ENCODE results near the gene RHOT1.

Gene RHOT1

DNA sequence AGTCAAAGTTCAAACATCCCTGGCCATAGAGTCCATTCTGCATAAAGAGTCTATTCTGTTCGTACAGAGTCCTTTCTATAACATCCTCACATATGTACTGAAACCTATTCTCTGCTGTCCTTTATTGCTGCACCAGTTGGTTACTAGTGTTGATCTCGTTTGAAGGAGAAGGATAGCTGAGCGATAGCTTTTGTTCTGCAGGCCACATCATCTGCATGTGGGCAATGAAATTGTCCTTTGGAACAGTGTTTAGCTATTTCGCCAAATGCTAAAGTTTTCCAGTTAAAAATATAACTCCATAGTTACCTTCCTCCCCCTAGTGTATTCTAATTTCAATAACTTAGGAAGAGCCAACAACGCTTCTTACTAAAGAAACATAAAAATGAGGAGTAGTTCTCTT lies 6.0 kb downstream of the RHOT1 start:
- Histone ChIP-seq H3K27me3 (ENCODE audit: control insufficient read depth in 1 of 2, insufficient read depth in 1 of 2, low read length in 2 of 2) (no peaks in the 10 kb centered on the region), H4K91ac (ENCODE audit: low read length) (no peak overlapping the region), H3K4me1 (ENCODE audit: control insufficient read depth, insufficient read depth, low read depth, low read length) (peaks cover 5% of the 10 kb centered on the region), H3K4me2 (ENCODE audit: low read length, poor library complexity, severe bottlenecking) (no peak overlapping the region), H3K18ac (ENCODE audit: low read depth in 1 of 2, low read length in 2 of 2) (peak overlapping the region in 1 of 2 experiments; percentile 8), H3K4me3 (ENCODE audit: insufficient read depth in 1 of 2, low read depth in 1 of 2, low read length in 2 of 2) (no peak overlapping the region), H2BK15ac (ENCODE audit: low read depth, poor library complexity, severe bottlenecking) (no peak overlapping the region), H2BK5ac (ENCODE audit: low read depth, low read length, poor library complexity, severe bottlenecking) (no peak overlapping the region), H3K27ac (ENCODE audit: low read length, poor library complexity, severe bottlenecking) (no peak overlapping the region), H2AFZ (ENCODE audit: low read depth, low read length) (no peak overlapping the region), H3K9ac (ENCODE audit: low read length) (no peak overlapping the region), H3K79me1 (replicated peaks; ENCODE audit: low read length, poor library complexity, severe bottlenecking) (peaks cover 26% of the 10 kb centered on the region), H3K23ac (ENCODE audit: low read length in 2 of 2) (no peak overlapping the region), H4K8ac (ENCODE audit: low read length) (no peak overlapping the region), H2BK120ac (ENCODE audit: low read depth, low read length) (no peak overlapping the region), H2AK5ac (ENCODE audit: low read length, severe bottlenecking) (no peak overlapping the region), H3K14ac (ENCODE audit: low read length in 2 of 2) (no peak overlapping the region), H3K4ac (ENCODE audit: low read depth in 1 of 2, low read length in 2 of 2) (no peak overlapping the region), H2BK12ac (ENCODE audit: low read length in 2 of 2) (no peak overlapping the region), H3K36me3 (ENCODE audit: control insufficient read depth in 1 of 2, insufficient read depth in 2 of 2, low read depth in 1 of 2, low read length in 2 of 2) (peaks cover 4 to 7% of the 10 kb centered on the region in 2 experiments), H3K9me3 (ENCODE audit: control insufficient read depth, low read length) (no peaks in the 10 kb centered on the region)
- DNase-seq = no peak
- 97% methylated on average over 3 of the region's 5 CpGs for WGBS

DNA sequence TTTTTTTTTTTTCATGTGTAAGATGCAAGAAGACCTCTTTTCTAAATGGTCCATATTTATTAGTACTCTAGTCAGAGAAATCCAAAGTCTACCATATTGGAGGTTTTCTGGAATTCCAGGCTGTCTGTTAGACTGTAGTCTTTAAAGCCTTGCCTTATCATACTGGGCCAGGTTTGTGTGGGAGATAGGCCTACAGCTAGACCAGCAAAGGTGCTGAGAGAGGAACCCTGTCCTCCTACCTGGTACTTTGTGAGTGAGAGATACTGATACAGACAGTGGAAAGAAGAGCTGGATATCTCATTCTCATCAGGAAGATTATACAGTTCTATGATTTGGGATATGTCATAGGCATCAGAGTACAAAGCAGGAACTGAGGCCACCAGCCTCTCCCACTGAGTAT lies 8.1 kb downstream of the RHOT1 start:
- Histone ChIP-seq H2AK5ac (ENCODE audit: low read length, severe bottlenecking) (no peak overlapping the region), H3K9ac (ENCODE audit: low read length) (no peak overlapping the region), H2BK15ac (ENCODE audit: low read depth, poor library complexity, severe bottlenecking) (no peak overlapping the region), H2BK5ac (ENCODE audit: low read depth, low read length, poor library complexity, severe bottlenecking) (no peak overlapping the region), H3K14ac (ENCODE audit: low read length in 2 of 2) (no peak overlapping the region), H2BK12ac (ENCODE audit: low read length in 2 of 2) (no peak overlapping the region), H3K4me3 (ENCODE audit: insufficient read depth in 1 of 2, low read depth in 1 of 2, low read length in 2 of 2) (no peak overlapping the region), H3K4ac (ENCODE audit: low read depth in 1 of 2, low read length in 2 of 2) (no peak overlapping the region), H3K18ac (ENCODE audit: low read depth in 1 of 2, low read length in 2 of 2) (no peak overlapping the region), H3K4me1 (ENCODE audit: control insufficient read depth, insufficient read depth, low read depth, low read length) (peaks cover 1% of the 10 kb centered on the region), H3K9me3 (ENCODE audit: control insufficient read depth, low read length) (no peaks in the 10 kb centered on the region), H2AFZ (ENCODE audit: low read depth, low read length) (no peak overlapping the region), H3K23ac (ENCODE audit: low read length in 2 of 2) (no peak overlapping the region), H3K27ac (ENCODE audit: low read length, poor library complexity, severe bottlenecking) (no peak overlapping the region), H4K8ac (ENCODE audit: low read length) (no peak overlapping the region), H2BK120ac (ENCODE audit: low read depth, low read length) (no peak overlapping the region), H3K36me3 (ENCODE audit: control insufficient read depth in 1 of 2, insufficient read depth in 2 of 2, low read depth in 1 of 2, low read length in 2 of 2) (peaks cover 5 to 18% of the 10 kb centered on the region in 2 experiments), H3K27me3 (ENCODE audit: control insufficient read depth in 1 of 2, insufficient read depth in 1 of 2, low read length in 2 of 2) (no peaks in the 10 kb centered on the region), H3K4me2 (ENCODE audit: low read length, poor library complexity, severe bottlenecking) (no peak overlapping the region), H4K91ac (ENCODE audit: low read length) (no peak overlapping the region), H3K79me1 (replicated peaks; ENCODE audit: low read length, poor library complexity, severe bottlenecking) (peaks cover 25% of the 10 kb centered on the region)
- DNase-seq = no peak

DNA sequence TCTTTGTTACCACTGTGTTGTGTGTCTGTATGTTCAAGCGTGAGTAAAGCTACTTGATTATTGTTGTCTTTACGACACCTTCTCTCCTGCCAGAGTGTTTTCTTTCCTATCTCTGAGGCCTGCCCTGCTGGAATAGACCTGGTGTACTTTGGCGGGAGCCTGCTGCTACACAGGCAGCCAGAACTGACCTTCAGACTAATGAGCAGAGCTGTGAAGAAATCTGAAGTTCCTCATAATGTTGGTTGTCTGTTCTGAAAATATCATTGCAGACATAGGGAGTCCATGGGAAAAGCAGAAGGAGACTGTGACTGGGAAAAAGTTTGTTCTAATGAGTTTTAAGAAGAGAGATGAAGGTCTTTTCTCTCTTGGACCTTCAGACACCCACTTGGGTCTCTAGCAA lies 9.8 kb downstream of the RHOT1 start:
- H4K91ac ChIP-seq (ENCODE audit: low read length) = no peak overlapping the region
- H3K9me3 ChIP-seq (ENCODE audit: control insufficient read depth, low read length) = no peaks in the 10 kb centered on the region
- no peaks in the 10 kb centered on the region for H3K4me1 ChIP-seq (ENCODE audit: control insufficient read depth, insufficient read depth, low read depth, low read length)
- no peak overlapping the region for H3K27ac ChIP-seq (ENCODE audit: low read length, poor library complexity, severe bottlenecking)
- H3K36me3 ChIP-seq (ENCODE audit: control insufficient read depth in 1 of 2, insufficient read depth in 2 of 2, low read depth in 1 of 2, low read length in 2 of 2) = peaks cover 12 to 20% of the 10 kb centered on the region in 2 experiments
- no peak overlapping the region for H4K8ac ChIP-seq (ENCODE audit: low read length)
- no peak overlapping the region for H3K23ac ChIP-seq (ENCODE audit: low read length in 2 of 2)
- no peak overlapping the region for H2AK5ac ChIP-seq (ENCODE audit: low read length, severe bottlenecking)
- no peak for DNase-seq
- no peak overlapping the region for H3K9ac ChIP-seq (ENCODE audit: low read length)
- no peak overlapping the region for H2AFZ ChIP-seq (ENCODE audit: low read depth, low read length)
- H3K14ac ChIP-seq (ENCODE audit: low read length in 2 of 2) = no peak overlapping the region
- no peak overlapping the region for H2BK12ac ChIP-seq (ENCODE audit: low read length in 2 of 2)
- no peak overlapping the region for H3K18ac ChIP-seq (ENCODE audit: low read depth in 1 of 2, low read length in 2 of 2)
- no peak overlapping the region for H2BK120ac ChIP-seq (ENCODE audit: low read depth, low read length)
- H2BK5ac ChIP-seq (ENCODE audit: low read depth, low read length, poor library complexity, severe bottlenecking) = no peak overlapping the region
- H3K4ac ChIP-seq (ENCODE audit: low read depth in 1 of 2, low read length in 2 of 2) = no peak overlapping the region
- no peak overlapping the region for H2BK15ac ChIP-seq (ENCODE audit: low read depth, poor library complexity, severe bottlenecking)
- no peaks in the 10 kb centered on the region for H3K27me3 ChIP-seq (ENCODE audit: control insufficient read depth in 1 of 2, insufficient read depth in 1 of 2, low read length in 2 of 2)
- H3K4me2 ChIP-seq (ENCODE audit: low read length, poor library complexity, severe bottlenecking) = no peak overlapping the region
- H3K4me3 ChIP-seq (ENCODE audit: insufficient read depth in 1 of 2, low read depth in 1 of 2, low read length in 2 of 2) = no peak overlapping the region
- WGBS = 69% methylated on average over 3 of the region's 3 CpGs
- H3K79me1 ChIP-seq (replicated peaks; ENCODE audit: low read length, poor library complexity, severe bottlenecking) = peaks cover 22% of the 10 kb centered on the region

DNA sequence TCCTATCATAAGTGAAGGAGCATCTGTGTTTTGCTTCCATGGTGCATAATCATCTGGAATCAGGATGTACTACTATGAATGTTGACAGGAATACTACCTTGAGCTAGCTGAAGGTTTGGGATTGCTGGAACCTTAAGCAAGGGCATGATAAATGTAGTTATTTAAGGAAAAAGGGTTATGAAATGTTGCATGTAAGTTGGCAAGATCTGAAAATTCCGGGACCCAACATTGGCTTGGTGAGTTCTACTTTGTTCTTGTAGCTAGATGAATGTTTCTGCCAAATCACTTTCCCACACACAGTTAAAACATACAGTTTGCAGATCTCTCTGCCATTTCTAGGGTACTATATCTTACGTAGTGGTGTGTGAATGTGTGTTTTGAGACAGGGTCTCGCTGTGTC lies 13.6 kb downstream of the RHOT1 start:
- no peak overlapping the region for H2BK5ac ChIP-seq (ENCODE audit: low read depth, low read length, poor library complexity, severe bottlenecking)
- H4K91ac ChIP-seq (ENCODE audit: low read length) = no peak overlapping the region
- H2BK120ac ChIP-seq (ENCODE audit: low read depth, low read length) = no peak overlapping the region
- no peak overlapping the region for H2AFZ ChIP-seq (ENCODE audit: low read depth, low read length)
- H3K4ac ChIP-seq (ENCODE audit: low read depth in 1 of 2, low read length in 2 of 2) = no peak overlapping the region
- H3K4me3 ChIP-seq (ENCODE audit: insufficient read depth in 1 of 2, low read depth in 1 of 2, low read length in 2 of 2) = no peak overlapping the region
- no peak overlapping the region for H3K14ac ChIP-seq (ENCODE audit: low read length in 2 of 2)
- 100% methylated on average over 2 of the region's 3 CpGs for WGBS
- H3K27me3 ChIP-seq (ENCODE audit: control insufficient read depth in 1 of 2, insufficient read depth in 1 of 2, low read length in 2 of 2) = no peaks in the 10 kb centered on the region
- no peaks in the 10 kb centered on the region for H3K9me3 ChIP-seq (ENCODE audit: control insufficient read depth, low read length)
- H3K23ac ChIP-seq (ENCODE audit: low read length in 2 of 2) = no peak overlapping the region
- H2BK12ac ChIP-seq (ENCODE audit: low read length in 2 of 2) = no peak overlapping the region
- H3K79me1 ChIP-seq (replicated peaks; ENCODE audit: low read length, poor library complexity, severe bottlenecking) = peaks cover 24% of the 10 kb centered on the region
- DNase-seq = no peak
- peaks cover 22% of the 10 kb centered on the region for H3K4me1 ChIP-seq (ENCODE audit: control insufficient read depth, insufficient read depth, low read depth, low read length)
- no peak overlapping the region for H3K18ac ChIP-seq (ENCODE audit: low read depth in 1 of 2, low read length in 2 of 2)
- no peak overlapping the region for H3K4me2 ChIP-seq (ENCODE audit: low read length, poor library complexity, severe bottlenecking)
- peaks cover 21 to 33% of the 10 kb centered on the region in 2 experiments for H3K36me3 ChIP-seq (ENCODE audit: control insufficient read depth in 1 of 2, insufficient read depth in 2 of 2, low read depth in 1 of 2, low read length in 2 of 2)
- no peak overlapping the region for H2AK5ac ChIP-seq (ENCODE audit: low read length, severe bottlenecking)
- no peak overlapping the region for H3K27ac ChIP-seq (ENCODE audit: low read length, poor library complexity, severe bottlenecking)
- H4K8ac ChIP-seq (ENCODE audit: low read length) = no peak overlapping the region
- H2BK15ac ChIP-seq (ENCODE audit: low read depth, poor library complexity, severe bottlenecking) = no peak overlapping the region
- H3K9ac ChIP-seq (ENCODE audit: low read length) = no peak overlapping the region

Data from mesenchymal stem cell (in vitro differentiated cells and primary cell).